PC-3 (cell line): ENCODE results near the gene CEND1. TPM values are rescaled to one million over a fixed set of nuclear protein-coding genes. Genes with fewer than 3 reads are reported as not detected.
A peak's percentile ranks its signal among the peaks of the same experiment; 100 is the strongest.

Experiments used
- ATAC-seq: fragments of 200-7000 bp; cut with Tn5 transposase; 2 replicates; pipeline ENCODE4 v1.9.1; 2020; ENCODE audit warnings: mild to moderate bottlenecking, moderate library complexity
- BruUV-seq: library from RNA; stranded (reverse); fragments of 400-500 nt; replicated peaks from 2 replicates; lab custom pipeline; 2021; lab: Mats Ljungman, UMichigan
- CTCF ChIA-PET: fragments of 300-600 bp; sonication (Branson Sonifier 250); formaldehyde crosslinking; loops from one replicate; lab custom pipeline; 2022; ENCODE audit warnings: antibody characterized with exemption; lab: Charles Lee
- POLR2A ChIA-PET: fragments of 300-600 bp; sonication (Branson Sonifier 250); formaldehyde crosslinking; loops from one replicate; lab custom pipeline; 2022; ENCODE audit warnings: antibody characterized with exemption; ENCODE audit not compliant: unreplicated experiment; lab: Charles Lee
- DNase-seq: peaks from one replicate; pipeline ENCODE4 v3.0.0-alpha.2; 2015
- H2AFZ ChIP-seq: fragments of 300-600 bp; sonication (generic); 2 replicates; pipeline ENCODE4 v1.6.0; 2016; ENCODE audit warnings: antibody characterized with exemption, low read length
- H3F3A ChIP-seq: fragments of 300-600 bp; sonication (generic); one replicate; pipeline ENCODE4 v1.6.0; 2017; ENCODE audit warnings: antibody characterized with exemption, low read length, control low read depth, mild to moderate bottlenecking; ENCODE audit not compliant: unreplicated experiment
- H3K27ac ChIP-seq: fragments of 300-600 bp; sonication (generic); 2 replicates; pipeline ENCODE4 v1.5.1; 2016; ENCODE audit warnings: mild to moderate bottlenecking, low read length
- H3K27me3 ChIP-seq: fragments of 300-600 bp; sonication (generic); 2 replicates; pipeline ENCODE4 v1.6.1; 2016; ENCODE audit warnings: low read length, mixed read lengths
- H3K36me3 ChIP-seq: fragments of 300-600 bp; sonication (generic); 2 replicates; pipeline ENCODE4 v1.6.1; 2016; ENCODE audit warnings: low read depth, mixed run types, low read length, mixed read lengths
- H3K4me1 ChIP-seq: fragments of 300-600 bp; sonication (generic); 2 replicates; pipeline ENCODE4 v1.5.1; 2016; ENCODE audit warnings: low read length; ENCODE audit not compliant: insufficient read depth
- H3K4me2 ChIP-seq: fragments of 300-600 bp; sonication (generic); 2 replicates; pipeline ENCODE4 v1.6.0; 2016; ENCODE audit warnings: low read length
- H3K4me3 ChIP-seq: fragments of 300-600 bp; sonication (generic); 2 replicates; pipeline ENCODE4 v1.5.1; 2016; ENCODE audit warnings: mild to moderate bottlenecking, low read length, mixed read lengths
- H3K79me2 ChIP-seq: fragments of 300-600 bp; sonication (generic); 2 replicates; pipeline ENCODE4 v1.6.1; 2017; ENCODE audit warnings: low read length, mixed read lengths
- H3K9ac ChIP-seq: fragments of 300-600 bp; sonication (generic); 2 replicates; pipeline ENCODE4 v1.6.0; 2016; ENCODE audit warnings: mild to moderate bottlenecking, low read length
- H3K9me2 ChIP-seq: fragments of 300-600 bp; sonication (generic); replicated peaks from 2 replicates; pipeline ENCODE4 v1.6.1; 2016; ENCODE audit warnings: mixed run types, low read length, mixed read lengths
- H3K9me3 ChIP-seq: fragments of 300-600 bp; sonication (generic); 2 replicates; pipeline ENCODE4 v1.6.1; 2016; ENCODE audit warnings: low read length, mixed read lengths
- H4K20me1 ChIP-seq: fragments of 300-600 bp; sonication (generic); 2 replicates; pipeline ENCODE4 v1.6.1; 2016; ENCODE audit warnings: low read length, mixed read lengths
- EZH2 ChIP-seq: fragments of 300-600 bp; sonication (generic); IDR thresholded peaks from one replicate; pipeline ENCODE4 v1.6.1; 2017; ENCODE audit warnings: antibody characterized with exemption, mild to moderate bottlenecking, low read length; ENCODE audit not compliant: unreplicated experiment
- EZH2phosphoT487 ChIP-seq: fragments of 300-600 bp; sonication (generic); IDR thresholded peaks from 2 replicates; pipeline ENCODE4 v1.6.1; 2018; ENCODE audit warnings: mild to moderate bottlenecking, antibody characterized with exemption, low read length, borderline replicate concordance
- intact Hi-C: fragments of 100-400 bp; cut with micrococcal nuclease; formaldehyde crosslinking; loops from 2 replicates; pipeline ENCODE4 v1.9.0; 2023
- total RNA-seq: library from RNA; depleted of rRNA; stranded (reverse); fragments of >200 nt; gene quantifications from 2 replicates; pipeline ENCODE4 v1.2.3, GENCODE V29; 2014
- TF ChIP-seq, protein P1 (sequence below): fragments of 300-600 bp; sonication (generic); conservative IDR thresholded peaks from 2 replicates; pipeline ENCODE4 v1.5.1; 2017; ENCODE audit warnings: antibody characterized with exemption, low read depth, mild to moderate bottlenecking, low read length

CEND1 gene
- total RNA-seq, 1 experiment from 2014 or later, result not detected

- ChIA-PET POLR2A (interaction anchor here (0.5 to 0.7 kb wide), 2 partner anchors 14 to 81 kb away, joined by 3 to 16 read pairs; no protein-coding TSS in a partner anchor), CTCF (interaction anchor here (0.6 kb wide), 1 partner anchor 72 kb away, joined by 9 read pairs; the partner anchor contains the start of gene EPS8L2)
- TF ChIP-seq, protein P1, sequence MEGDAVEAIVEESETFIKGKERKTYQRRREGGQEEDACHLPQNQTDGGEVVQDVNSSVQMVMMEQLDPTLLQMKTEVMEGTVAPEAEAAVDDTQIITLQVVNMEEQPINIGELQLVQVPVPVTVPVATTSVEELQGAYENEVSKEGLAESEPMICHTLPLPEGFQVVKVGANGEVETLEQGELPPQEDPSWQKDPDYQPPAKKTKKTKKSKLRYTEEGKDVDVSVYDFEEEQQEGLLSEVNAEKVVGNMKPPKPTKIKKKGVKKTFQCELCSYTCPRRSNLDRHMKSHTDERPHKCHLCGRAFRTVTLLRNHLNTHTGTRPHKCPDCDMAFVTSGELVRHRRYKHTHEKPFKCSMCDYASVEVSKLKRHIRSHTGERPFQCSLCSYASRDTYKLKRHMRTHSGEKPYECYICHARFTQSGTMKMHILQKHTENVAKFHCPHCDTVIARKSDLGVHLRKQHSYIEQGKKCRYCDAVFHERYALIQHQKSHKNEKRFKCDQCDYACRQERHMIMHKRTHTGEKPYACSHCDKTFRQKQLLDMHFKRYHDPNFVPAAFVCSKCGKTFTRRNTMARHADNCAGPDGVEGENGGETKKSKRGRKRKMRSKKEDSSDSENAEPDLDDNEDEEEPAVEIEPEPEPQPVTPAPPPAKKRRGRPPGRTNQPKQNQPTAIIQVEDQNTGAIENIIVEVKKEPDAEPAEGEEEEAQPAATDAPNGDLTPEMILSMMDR, result no peak
- TF ChIP-seq EZH2phosphoT487 (no peak), EZH2 (no peak)
- H3K4me3 ChIP-seq, result peak within 1 kb of the TSS; percentile 95
- H3F3A ChIP-seq, result no peaks in the 10 kb centered on the region
- H4K20me1 ChIP-seq, result peaks cover 26% of the 10 kb centered on the region
- peak within 1 kb of the TSS; percentile 78 for H2AFZ ChIP-seq
- H3K4me2 ChIP-seq, result peak within 1 kb of the TSS; percentile 98
- no peaks in the 10 kb centered on the region for H3K9me2 ChIP-seq
- peak within 1 kb of the TSS; percentile 40 for H3K27ac ChIP-seq
- intact Hi-C loops, result no loop called here
- H3K9me3 ChIP-seq, result no peaks in the 10 kb centered on the region
- peak within 1 kb of the TSS; percentile 96 for H3K9ac ChIP-seq
- no peaks in the 10 kb centered on the region for H3K27me3 ChIP-seq
- H3K79me2 ChIP-seq, result peaks cover 56% of the 10 kb centered on the region
- H3K4me1 ChIP-seq, result peaks cover 22% of the 10 kb centered on the region
- TSS peak; percentile 37 for BruUV-seq
- ATAC-seq (peak; percentile 72), DNase-seq (peak; percentile 86)
- H3K36me3 ChIP-seq, result peaks cover 9% of the 10 kb centered on the region; the same call in 1 of the 2 replicates
These were observed 12.3 kb downstream of the CEND1 start, which contains the start of gene GATD1 for GRCh38 chr11:777288-778255. TSS of gene GATD1 (minus strand) at chr11:777487. CDS start at chr11:777462, 25 bp downstream.

DNA sequence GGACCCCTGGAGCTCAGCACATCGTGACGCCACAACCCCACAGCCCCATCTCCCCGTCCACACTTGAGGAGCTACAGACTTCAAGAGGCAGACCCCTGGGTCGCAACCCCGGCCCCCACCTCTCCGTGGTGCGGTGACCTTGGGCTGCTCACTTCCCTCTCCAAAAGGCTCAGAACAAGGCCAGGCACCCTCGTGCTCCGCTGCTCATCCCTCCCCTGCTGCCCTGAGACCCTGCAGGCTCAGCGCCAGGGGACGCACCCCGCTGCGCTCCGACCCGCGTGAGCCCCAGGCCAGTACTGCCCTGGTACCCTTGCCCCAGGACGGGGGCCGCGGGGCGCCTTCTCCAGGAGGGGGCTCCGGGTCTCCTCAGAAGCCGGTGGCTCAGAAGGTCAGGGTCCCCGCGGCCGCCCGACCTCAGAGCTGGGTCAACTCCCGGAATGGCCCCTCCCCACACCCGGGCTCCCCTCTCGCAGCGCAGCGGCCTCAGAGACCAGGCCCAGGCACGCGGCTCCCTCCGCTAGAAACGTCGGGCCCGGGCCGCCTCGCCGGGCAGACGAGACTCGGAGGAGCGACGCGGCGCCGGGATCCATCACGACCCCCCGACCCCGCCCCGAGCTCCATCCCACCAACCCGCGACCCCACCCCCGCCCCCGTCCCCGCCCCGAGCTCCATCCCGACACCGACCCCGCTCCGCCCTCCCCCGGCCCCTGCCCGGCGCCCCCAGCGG is 13.2 kb downstream of the CEND1 start:
- H3K9me3 ChIP-seq, result no peaks in the 10 kb centered on the region
- H3K27me3 ChIP-seq, result no peaks in the 10 kb centered on the region
- DNase-seq, result no peak
- no peak for TF ChIP-seq EZH2
- TF ChIP-seq, protein P1, result no peak
- no peak for TF ChIP-seq EZH2phosphoT487
- H3K4me3 ChIP-seq, result peak overlapping the region; percentile 95
- no TSS peak for BruUV-seq
- peaks cover 9% of the 10 kb centered on the region; the same call in 1 of the 2 replicates for H3K36me3 ChIP-seq
- ChIA-PET POLR2A (interaction anchor here (0.7 kb wide), 1 partner anchor 81 kb away, joined by 16 read pairs; no protein-coding TSS in a partner anchor), CTCF (interaction anchor here (0.6 kb wide), 1 partner anchor 71 kb away, joined by 9 read pairs; the partner anchor contains the start of gene EPS8L2)
- H2AFZ ChIP-seq, result no peak overlapping the region
- peak overlapping the region; percentile 98 for H3K4me2 ChIP-seq
- peaks cover 62% of the 10 kb centered on the region for H3K79me2 ChIP-seq
- H3F3A ChIP-seq, result no peaks in the 10 kb centered on the region
- peaks cover 26% of the 10 kb centered on the region for H4K20me1 ChIP-seq
- H3K9ac ChIP-seq, result peak overlapping the region; percentile 96
- intact Hi-C loops, result no loop called here
- H3K4me1 ChIP-seq, result peaks cover 22% of the 10 kb centered on the region
- peak; percentile 39 for ATAC-seq
- peak overlapping the region; percentile 40 for H3K27ac ChIP-seq
- H3K9me2 ChIP-seq, result no peaks in the 10 kb centered on the region
